ENCODE results near the gene KCNS3.

DNA sequence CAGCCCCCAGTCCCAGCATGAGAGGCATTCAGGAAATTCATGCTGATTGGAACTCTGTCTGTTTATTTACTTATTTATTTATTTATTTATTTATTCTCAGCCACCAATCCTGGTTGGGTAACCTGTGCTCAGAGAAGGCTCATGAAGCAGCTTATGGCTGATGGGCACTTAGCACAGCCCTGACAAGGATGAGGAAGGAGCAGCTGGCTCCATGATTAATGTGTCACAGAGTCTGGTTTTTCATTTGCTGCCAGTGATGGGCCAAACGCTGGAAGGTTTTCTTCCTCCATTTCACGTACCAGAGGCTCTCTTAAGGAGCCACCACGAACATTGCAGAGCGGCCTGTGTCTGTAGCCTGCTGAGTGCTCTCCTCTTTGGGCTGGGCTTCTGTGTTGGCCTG lies 28.3 kb upstream of the KCNS3 start:
- TF ChIP-seq CTCF (IDR thresholded peaks at IDR 0.05 in 2 of 3, conservative IDR thresholded peaks at IDR 0.05 in 1 of 3; ENCODE audit: insufficient read depth in 2 of 3, low read depth in 1 of 3, low read length in 3 of 3) (no peak), ARID4B (CRISPR knock-in tag; IDR thresholded peaks at IDR 0.05) (no peak), RAD21 (CRISPR knock-in tag; conservative IDR thresholded peaks at IDR 0.05 in 1 of 2, IDR thresholded peaks at IDR 0.05 in 1 of 2) (no peak), SNRNP70 (optimal IDR thresholded peaks at IDR 0.05; ENCODE audit: low read depth, low read length) (no peak), FOXM1 (IDR thresholded peaks at IDR 0.05; ENCODE audit: low read depth) (no peak), FOXM1 (CRISPR knock-in tag; IDR thresholded peaks at IDR 0.05; ENCODE audit: low read depth) (no peak), POLR2A (conservative IDR thresholded peaks at IDR 0.05) (no peak)
- TF ChIP-seq, protein P1, sequence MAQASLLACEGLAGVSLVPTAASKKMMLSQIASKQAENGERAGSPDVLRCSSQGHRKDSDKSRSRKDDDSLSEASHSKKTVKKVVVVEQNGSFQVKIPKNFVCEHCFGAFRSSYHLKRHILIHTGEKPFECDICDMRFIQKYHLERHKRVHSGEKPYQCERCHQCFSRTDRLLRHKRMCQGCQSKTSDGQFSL (CRISPR knock-in tag; IDR thresholded peaks at IDR 0.05), result no peak
- TF ChIP-seq, protein P1 (tag; IDR thresholded peaks at IDR 0.05), result no peak
